NT2/D1 (cell line): ENCODE results near the gene EVI5L.

Experiments
- YY1 ChIP-seq: IDR thresholded peaks from 2 replicates; pipeline ENCODE4 v1.6.1; 2011; ENCODE audit not compliant: insufficient read length, insufficient read depth
- ZNF274 ChIP-seq: IDR thresholded peaks from 2 replicates; pipeline ENCODE4 v1.6.1; 2011; ENCODE audit warnings: mild to moderate bottlenecking, low read depth, low read length

DNA sequence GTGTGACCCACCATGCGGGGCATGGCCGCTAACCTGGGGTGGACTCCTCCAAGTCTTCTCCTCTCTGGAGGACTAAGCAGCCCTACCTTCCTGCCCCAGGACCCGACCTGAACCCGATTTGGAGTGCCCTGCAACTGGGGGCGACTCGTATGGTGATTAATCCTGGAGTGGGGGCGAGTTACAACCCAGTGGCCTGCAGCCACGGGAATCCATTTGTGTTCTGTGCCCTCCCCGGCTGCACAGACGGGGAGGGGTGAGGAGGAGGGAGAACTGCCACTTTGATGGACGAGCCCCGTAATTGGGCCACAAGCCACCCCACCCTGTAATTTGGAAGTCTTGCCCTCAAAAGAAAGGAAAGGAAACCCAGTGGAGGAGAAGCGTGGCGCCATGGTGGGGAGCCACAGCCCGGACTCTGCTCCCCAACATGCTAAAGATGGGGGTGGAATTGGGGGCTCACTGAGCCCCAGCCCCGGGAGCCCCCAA is 26.1 kb downstream of the EVI5L start:
- TF ChIP-seq YY1 (no peak), ZNF274 (no peak)
